Liver (tissue), 3 donors: ENCODE results near the gene FAM193A.

Experiments used
- CTCF ChIP-seq: fragments of 150-350 bp; IDR thresholded peaks from 2 replicates; pipeline ENCODE4 v1.5.1; 2017; ENCODE audit warnings: improper control_type of control experiment, low read depth, low read length; ENCODE audit not compliant: missing input control
- EGR1 ChIP-seq, 2 donors: IDR thresholded peaks; 2 replicates each; pipeline ENCODE4 v1.6.1; 2016 to 2018; ENCODE audit warnings: antibody characterized with exemption in 2 of 2, low read depth in 2 of 2
- FOXA1 ChIP-seq: IDR thresholded peaks from 2 replicates; pipeline ENCODE4 v1.6.1; 2016; ENCODE audit warnings: antibody characterized with exemption
- GABPA ChIP-seq, 2 donors: IDR thresholded peaks in 1 of 2; conservative IDR thresholded peaks in 1 of 2; 2 replicates each; pipeline ENCODE4 v1.6.1; 2016; ENCODE audit warnings: antibody characterized with exemption in 2 of 2, mild to moderate bottlenecking in 1 of 2, moderate library complexity in 1 of 2
- HNF4A ChIP-seq, 2 donors: conservative IDR thresholded peaks; 2 replicates each; pipeline ENCODE4 v1.6.1; 2016; ENCODE audit warnings: antibody characterized with exemption in 2 of 2, mild to moderate bottlenecking in 2 of 2
- JUND ChIP-seq, 2 donors: IDR thresholded peaks; 2 replicates each; pipeline ENCODE4 v1.6.1; 2016; ENCODE audit warnings: antibody characterized with exemption in 2 of 2
- MAX ChIP-seq: IDR thresholded peaks from 2 replicates; pipeline ENCODE4 v1.6.1; 2016; ENCODE audit warnings: antibody characterized with exemption
- RAD21 ChIP-seq, 2 donors: IDR thresholded peaks; 2 replicates each; pipeline ENCODE4 v1.6.1; 2016; ENCODE audit warnings: antibody characterized with exemption in 2 of 2, mild to moderate bottlenecking in 2 of 2
- REST ChIP-seq: IDR thresholded peaks from 2 replicates; pipeline ENCODE4 v1.6.1; 2016; ENCODE audit warnings: antibody characterized with exemption, mild to moderate bottlenecking
- RXRA ChIP-seq, 2 donors: IDR thresholded peaks; 2 replicates each; pipeline ENCODE4 v1.6.1; 2017 to 2018; ENCODE audit warnings: antibody characterized with exemption in 2 of 2, mild to moderate bottlenecking in 1 of 2
- SP1 ChIP-seq: IDR thresholded peaks from 2 replicates; pipeline ENCODE4 v1.6.1; 2018; ENCODE audit warnings: antibody characterized with exemption, mild to moderate bottlenecking
- TAF1 ChIP-seq: conservative IDR thresholded peaks from 2 replicates; pipeline ENCODE4 v1.6.1; 2016; ENCODE audit warnings: antibody characterized with exemption, mild to moderate bottlenecking
- YY1 ChIP-seq: IDR thresholded peaks from 2 replicates; pipeline ENCODE4 v1.6.1; 2016; ENCODE audit warnings: antibody characterized with exemption, mild to moderate bottlenecking
- ZBTB33 ChIP-seq: IDR thresholded peaks from 2 replicates; pipeline ENCODE4 v1.6.1; 2016; ENCODE audit warnings: antibody characterized with exemption
- donor health status: healthy.
- donor health status: healthy.

- TF ChIP-seq CTCF (no peak), RXRA (IDR thresholded peaks at IDR 0.05) (no peak), JUND (IDR thresholded peaks at IDR 0.05) (no peak), SP1 (no peak), ZBTB33 (no peak), HNF4A (conservative IDR thresholded peaks at IDR 0.05) (no peak), GABPA (IDR thresholded peaks at IDR 0.05 in 1 of 2, conservative IDR thresholded peaks at IDR 0.05 in 1 of 2) (no peak), EGR1 (IDR thresholded peaks at IDR 0.05; ENCODE audit: low read depth in 2 of 2) (no peak), REST (no peak), YY1 (no peak), TAF1 (no peak), MAX (no peak), FOXA1 (no peak), RAD21 (IDR thresholded peaks at IDR 0.05) (no peak)
These were observed 232.5 kb downstream of the FAM193A start for GRCh38 chr4:2768921-2769336.
